K562 treated with DMSO at 1 percent for 48 hours (cell line): ENCODE data around the gene HRAS. TPM values are rescaled to one million over a fixed set of nuclear protein-coding genes. Genes with fewer than 3 reads are reported as not detected.

Experiments used
- total RNA-seq: library from RNA; unstranded; fragments of 300-600 nt; gene quantifications from 2 replicates; pipeline ENCODE4 v1.2.3, GENCODE V29; 2022; ENCODE audit warnings: low replicate concordance; ENCODE audit errors: extremely low read depth

Gene HRAS
- not detected in 2 replicates for total RNA-seq

GRCh38 chr11:535519-536454 is at the start of gene HRAS:
Gene HRAS, minus strand, starts transcription at chr11:535576.

GRCh38 chr11:575996-576768 is 40.8 kb upstream of the HRAS start, which contains the start of gene PHRF1:
Gene PHRF1, plus strand, starts transcription at chr11:576470. Its CDS starts 5,043 bp downstream, at chr11:581513.

GRCh38 chr11:560305-561147 is 25.1 kb upstream of the HRAS start, which contains the start of the genes LMNTD2 and RASSF7:
Gene LMNTD2, minus strand, starts transcription at chr11:560738. Its CDS starts 22 bp downstream, at chr11:560716.
Gene RASSF7, plus strand, starts transcription at chr11:560970. Its CDS starts 799 bp downstream, at chr11:561769.

GRCh38 chr11:536841-537621 is 1.7 kb upstream of the HRAS start, which contains the start of gene LRRC56:
Gene LRRC56, plus strand, starts transcription at chr11:537527. Its CDS starts 3,158 bp downstream, at chr11:540685.

GRCh38 chr11:506995-507726 is 28.2 kb downstream of the HRAS start, which contains the start of gene RNH1:
Gene RNH1, minus strand, starts transcription at chr11:507242. Its CDS starts 5,080 bp downstream, at chr11:502162.

Other genes starting within 250 kb of the HRAS start
- gene PGGHG, start 246.4 kb downstream of the HRAS start, total RNA-seq = not detected in 2 replicates
- not detected in 2 replicates for gene IFITM5, start 236.1 kb downstream of the HRAS start, total RNA-seq
- 1,297 TPM in 1 of 2 replicates, not detected in the other for gene IFITM2, start 227.8 kb downstream of the HRAS start, total RNA-seq
- 1,098 TPM in 1 of 2 replicates, not detected in the other for gene IFITM1, start 221.5 kb downstream of the HRAS start, total RNA-seq
- not detected in 2 replicates for gene IFITM3, start 214.7 kb downstream of the HRAS start, total RNA-seq
- gene B4GALNT4, start 166.1 kb downstream of the HRAS start, total RNA-seq = not detected in 2 replicates
- gene PKP3, start 141.4 kb downstream of the HRAS start, total RNA-seq = not detected in 2 replicates
- not detected in 2 replicates for gene SIGIRR, start 120.6 kb downstream of the HRAS start, total RNA-seq
- gene ANO9, start 93.6 kb downstream of the HRAS start, total RNA-seq = not detected in 2 replicates
- gene PTDSS2, start 85.3 kb downstream of the HRAS start, total RNA-seq = not detected in 2 replicates
- not detected in 2 replicates for gene RNH1, start 28.3 kb downstream of the HRAS start, total RNA-seq
- not detected in 2 replicates for gene LRRC56, start 2.0 kb upstream of the HRAS start, total RNA-seq
- not detected in 2 replicates for gene LMNTD2, start 25.2 kb upstream of the HRAS start, total RNA-seq
- gene RASSF7, start 25.4 kb upstream of the HRAS start, total RNA-seq = not detected in 2 replicates
- not detected in 2 replicates for gene PHRF1, start 40.9 kb upstream of the HRAS start, total RNA-seq
- not detected in 2 replicates for gene IRF7, start 80.4 kb upstream of the HRAS start, total RNA-seq
- gene CDHR5, start 89.4 kb upstream of the HRAS start, total RNA-seq = not detected in 2 replicates
- not detected in 2 replicates for gene SCT, start 91.6 kb upstream of the HRAS start, total RNA-seq
- gene DRD4, start 101.7 kb upstream of the HRAS start, total RNA-seq = not detected in 2 replicates
- not detected in 2 replicates for gene DEAF1, start 159.6 kb upstream of the HRAS start, total RNA-seq
- gene TMEM80, start 160.2 kb upstream of the HRAS start, total RNA-seq = not detected in 2 replicates
- gene EPS8L2, start 170.7 kb upstream of the HRAS start, total RNA-seq = not detected in 2 replicates
- 394 TPM in 1 of 2 replicates, not detected in the other for gene TALDO1, start 211.9 kb upstream of the HRAS start, total RNA-seq
- gene GATD1, start 241.9 kb upstream of the HRAS start, total RNA-seq = not detected in 2 replicates